GM18511 (cell line): ENCODE results near the gene ICE1.
"Not testable (repeated sequence)": the region's sequence is repeated elsewhere in the genome, so short reads cannot be mapped to it uniquely, and the experiment has no call there.

Source experiments
- ATAC-seq: cut with Tn5 transposase; IDR thresholded peaks from one replicate; pipeline ENCODE4 v1.9.1; 2021; ENCODE audit warnings: mild to moderate bottlenecking, moderate library complexity; ENCODE audit not compliant: unreplicated experiment

The ICE1 gene

GRCh38 chr5:5403741-5404140 lies 18.7 kb upstream of the ICE1 start:
- no peak for ATAC-seq

- ATAC-seq: no peak
These were observed 18.1 kb upstream of the ICE1 start for GRCh38 chr5:5404381-5404780.

GRCh38 chr5:5405441-5405840 lies 17.0 kb upstream of the ICE1 start:
- no peak for ATAC-seq

GRCh38 chr5:5407924-5408323 lies 14.6 kb upstream of the ICE1 start:
- no peak for ATAC-seq

GRCh38 chr5:5409151-5409810 lies 13.2 kb upstream of the ICE1 start:
- ATAC-seq: no peak

- ATAC-seq: not testable (repeated sequence)
These were observed 8.6 kb upstream of the ICE1 start for GRCh38 chr5:5413856-5414255.

GRCh38 chr5:5414999-5415398 lies 7.5 kb upstream of the ICE1 start:
- ATAC-seq: no peak

- ATAC-seq: no peak
These were observed 5.7 kb upstream of the ICE1 start for GRCh38 chr5:5416733-5417132.

GRCh38 chr5:5418006-5418405 lies 4.5 kb upstream of the ICE1 start:
- ATAC-seq: no peak

- no peak for ATAC-seq
These were observed 3.7 kb upstream of the ICE1 start for GRCh38 chr5:5418764-5419163.

- no peak for ATAC-seq
These were observed 2.9 kb upstream of the ICE1 start for GRCh38 chr5:5419291-5420210.

GRCh38 chr5:5420251-5420650 lies 2.2 kb upstream of the ICE1 start:
- no peak for ATAC-seq

GRCh38 chr5:5421149-5421960 lies 1.1 kb upstream of the ICE1 start:
- ATAC-seq: peak; percentile 10

- ATAC-seq: peak; percentile 7
These were observed 490 bp downstream of the ICE1 start for GRCh38 chr5:5422819-5423515.

- no peak for ATAC-seq
These were observed 1.1 kb downstream of the ICE1 start for GRCh38 chr5:5423586-5423985.

- ATAC-seq: no peak
These were observed 2.3 kb downstream of the ICE1 start for GRCh38 chr5:5424736-5425135.

GRCh38 chr5:5430136-5430535 lies 7.7 kb downstream of the ICE1 start:
- ATAC-seq: no peak

- no peak for ATAC-seq
These were observed 9.7 kb downstream of the ICE1 start for GRCh38 chr5:5432020-5432707.

GRCh38 chr5:5436203-5436760 lies 13.8 kb downstream of the ICE1 start:
- ATAC-seq: no peak
